NCI-H1436 (cell line): Measurements from ENCODE around the gene OSBPL10.

Source experiments
- DNase-seq: peaks from one replicate; lab custom pipeline; 2025; lab: John Stamatoyannopoulos, UW

Gene OSBPL10

GRCh38 chr3:31738412-31738811 lies 242.7 kb downstream of the OSBPL10 start:
- DNase-seq = no peak

- DNase-seq = no peak
These were observed 245.4 kb downstream of the OSBPL10 start for GRCh38 chr3:31735667-31736066.

- no peak for DNase-seq
These were observed 247.8 kb downstream of the OSBPL10 start for GRCh38 chr3:31733234-31733667.

- no peak for DNase-seq
These were observed 248.5 kb downstream of the OSBPL10 start for GRCh38 chr3:31732548-31732947.

GRCh38 chr3:31729573-31729972 lies 251.5 kb downstream of the OSBPL10 start:
- DNase-seq = no peak

- no peak for DNase-seq
These were observed 252.0 kb downstream of the OSBPL10 start for GRCh38 chr3:31729082-31729481.

- DNase-seq = no peak
These were observed 252.7 kb downstream of the OSBPL10 start for GRCh38 chr3:31728403-31728802.

GRCh38 chr3:31725976-31726375 lies 255.1 kb downstream of the OSBPL10 start:
- DNase-seq = no peak

- no peak for DNase-seq
These were observed 255.5 kb downstream of the OSBPL10 start for GRCh38 chr3:31725568-31725967.

- no peak for DNase-seq
These were observed 256.4 kb downstream of the OSBPL10 start for GRCh38 chr3:31724651-31725050.

- DNase-seq = no peak
These were observed 256.9 kb downstream of the OSBPL10 start for GRCh38 chr3:31724116-31724515.

- DNase-seq = no peak
These were observed 257.4 kb downstream of the OSBPL10 start for GRCh38 chr3:31723701-31724100.

GRCh38 chr3:31721676-31722075 lies 259.4 kb downstream of the OSBPL10 start:
- DNase-seq = no peak

- DNase-seq = no peak
These were observed 266.4 kb downstream of the OSBPL10 start for GRCh38 chr3:31714495-31715280.

- no peak for DNase-seq
These were observed 267.2 kb downstream of the OSBPL10 start for GRCh38 chr3:31713816-31714215.

GRCh38 chr3:31710123-31710803 lies 270.8 kb downstream of the OSBPL10 start:
- no peak for DNase-seq

GRCh38 chr3:31709526-31709925 lies 271.5 kb downstream of the OSBPL10 start:
- DNase-seq = no peak

GRCh38 chr3:31709005-31709404 lies 272.1 kb downstream of the OSBPL10 start:
- no peak for DNase-seq

- DNase-seq = no peak
These were observed 273.8 kb downstream of the OSBPL10 start for GRCh38 chr3:31707286-31707685.

- DNase-seq = no peak
These were observed 275.3 kb downstream of the OSBPL10 start for GRCh38 chr3:31705736-31706135.

GRCh38 chr3:31704591-31705179 lies 276.4 kb downstream of the OSBPL10 start:
- no peak for DNase-seq

- no peak for DNase-seq
These were observed 276.9 kb downstream of the OSBPL10 start for GRCh38 chr3:31704156-31704555.

GRCh38 chr3:31701286-31701685 lies 279.8 kb downstream of the OSBPL10 start:
- DNase-seq = no peak
